MM.1S (cell line): ENCODE results near the gene TNXB.
"Not testable (repeated sequence)": the region's sequence is repeated elsewhere in the genome, so short reads cannot be mapped to it uniquely, and the experiment has no call there.

Experiments
- DNase-seq: peaks from one replicate; pipeline ENCODE4 v3.0.0-alpha.2; 2015
- H2AFZ ChIP-seq: fragments of 300-600 bp; sonication (generic); 2 replicates; pipeline ENCODE4 v1.6.0; 2016; ENCODE audit warnings: antibody characterized with exemption, low read length
- H3F3A ChIP-seq: fragments of 300-600 bp; sonication (generic); 2 replicates; pipeline ENCODE4 v1.6.1; 2016; ENCODE audit warnings: mild to moderate bottlenecking, antibody characterized with exemption, low read length, moderate library complexity, mixed read lengths; ENCODE audit not compliant: insufficient read depth
- H3K27ac ChIP-seq: fragments of 300-600 bp; sonication (generic); 2 replicates; pipeline ENCODE4 v1.5.1; 2016; ENCODE audit warnings: mild to moderate bottlenecking, low read length
- H3K27me3 ChIP-seq: fragments of 300-600 bp; sonication (generic); replicated peaks from 2 replicates; pipeline ENCODE4 v1.6.0; 2016; ENCODE audit warnings: low read length; ENCODE audit not compliant: insufficient read depth
- H3K36me3 ChIP-seq: fragments of 300-600 bp; sonication (generic); replicated peaks from 2 replicates; pipeline ENCODE4 v1.6.1; 2016; ENCODE audit warnings: mild to moderate bottlenecking, low read length, mixed read lengths; ENCODE audit not compliant: insufficient read depth
- H3K4me1 ChIP-seq: fragments of 300-600 bp; sonication (generic); 2 replicates; pipeline ENCODE4 v1.6.1; 2016; ENCODE audit warnings: low read length, mixed read lengths
- H3K4me2 ChIP-seq: fragments of 300-600 bp; sonication (generic); 2 replicates; pipeline ENCODE4 v1.6.0; 2016; ENCODE audit warnings: low read depth, low read length
- H3K4me3 ChIP-seq: fragments of 300-600 bp; sonication (generic); 2 replicates; pipeline ENCODE4 v1.5.1; 2016; ENCODE audit warnings: low read length, mixed read lengths
- H3K79me2 ChIP-seq: fragments of 300-600 bp; sonication (generic); 2 replicates; pipeline ENCODE4 v1.6.1; 2016; ENCODE audit warnings: mixed run types, low read length, mixed read lengths
- H3K9ac ChIP-seq: fragments of 300-600 bp; sonication (generic); 2 replicates; pipeline ENCODE4 v1.6.1; 2016; ENCODE audit warnings: low read length, mixed read lengths
- H3K9me2 ChIP-seq: fragments of 300-600 bp; sonication (generic); replicated peaks from 2 replicates; pipeline ENCODE4 v1.6.1; 2016; ENCODE audit warnings: mild to moderate bottlenecking, low read length, mixed read lengths; ENCODE audit not compliant: insufficient read depth
- H3K9me3 ChIP-seq: fragments of 300-600 bp; sonication (generic); replicated peaks from 2 replicates; pipeline ENCODE4 v1.6.1; 2016; ENCODE audit warnings: mild to moderate bottlenecking, low read length, mixed read lengths; ENCODE audit not compliant: insufficient read depth
- H4K20me1 ChIP-seq: fragments of 300-600 bp; sonication (generic); 2 replicates; pipeline ENCODE4 v1.6.1; 2016; ENCODE audit warnings: mild to moderate bottlenecking, low read length, moderate library complexity, mixed read lengths; ENCODE audit not compliant: insufficient read depth
- EZH2 ChIP-seq: fragments of 300-600 bp; sonication (generic); optimal IDR thresholded peaks from 2 replicates; pipeline ENCODE3; 2017; ENCODE audit warnings: low read depth, mild to moderate bottlenecking, antibody characterized with exemption, low read length, mixed read lengths
- EZH2phosphoT487 ChIP-seq: fragments of 300-600 bp; sonication (generic); IDR thresholded peaks from 2 replicates; pipeline ENCODE4 v1.6.1; 2018; ENCODE audit warnings: antibody characterized with exemption, low read length
- TF ChIP-seq, protein P1 (sequence below): fragments of 300-600 bp; sonication (generic); IDR thresholded peaks from 2 replicates; pipeline ENCODE4 v1.5.1; 2016; ENCODE audit warnings: antibody characterized with exemption, low read length, mixed read lengths

Gene TNXB

DNA sequence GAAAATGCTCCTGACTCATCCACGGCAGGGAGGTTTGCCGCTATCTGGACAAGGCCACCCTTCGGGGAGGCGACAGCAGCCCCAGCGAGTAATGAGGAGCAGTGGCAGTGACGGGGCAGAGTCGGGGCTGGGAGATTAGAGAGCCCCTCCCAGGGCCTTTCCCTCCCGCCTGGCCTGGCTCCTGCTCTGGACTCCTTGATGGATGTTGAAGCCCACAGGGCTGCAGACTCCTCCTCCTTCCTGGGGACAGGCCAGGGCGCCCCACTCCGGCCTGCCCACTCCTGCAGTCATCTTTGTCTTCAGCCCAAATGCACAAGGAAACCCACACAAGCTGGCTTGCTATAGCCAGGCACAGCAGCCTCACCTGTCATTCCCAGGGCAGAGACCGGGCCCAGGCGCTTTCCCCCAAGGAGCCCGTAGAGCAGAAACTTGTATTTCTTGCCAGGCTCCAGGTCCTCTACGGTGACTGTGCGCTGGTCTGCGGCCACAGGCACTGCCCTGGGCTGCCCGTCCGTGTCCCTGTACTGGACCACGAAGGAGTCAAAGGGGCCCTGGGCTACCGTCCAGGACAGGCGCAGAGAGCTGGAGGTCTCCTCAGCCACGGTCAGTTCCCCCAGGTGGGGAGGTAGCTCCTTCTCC lies 63.2 kb downstream of the TNXB start:
- Histone ChIP-seq H3K4me2 (no peak overlapping the region), H3K4me1 (no peaks in the 10 kb centered on the region), H3K36me3 (no peaks in the 10 kb centered on the region), H3K9me3 (no peaks in the 10 kb centered on the region), H2AFZ (no peak overlapping the region), H3K27ac (no peak overlapping the region), H3K9ac (no peak overlapping the region), H3K9me2 (no peaks in the 10 kb centered on the region), H3K27me3 (peaks cover 47% of the 10 kb centered on the region), H4K20me1 (no peaks in the 10 kb centered on the region), H3F3A (no peaks in the 10 kb centered on the region), H3K4me3 (no peak overlapping the region), H3K79me2 (no peaks in the 10 kb centered on the region)
- TF ChIP-seq EZH2phosphoT487 (no peak), EZH2 (no peak)
- TF ChIP-seq, protein P1, sequence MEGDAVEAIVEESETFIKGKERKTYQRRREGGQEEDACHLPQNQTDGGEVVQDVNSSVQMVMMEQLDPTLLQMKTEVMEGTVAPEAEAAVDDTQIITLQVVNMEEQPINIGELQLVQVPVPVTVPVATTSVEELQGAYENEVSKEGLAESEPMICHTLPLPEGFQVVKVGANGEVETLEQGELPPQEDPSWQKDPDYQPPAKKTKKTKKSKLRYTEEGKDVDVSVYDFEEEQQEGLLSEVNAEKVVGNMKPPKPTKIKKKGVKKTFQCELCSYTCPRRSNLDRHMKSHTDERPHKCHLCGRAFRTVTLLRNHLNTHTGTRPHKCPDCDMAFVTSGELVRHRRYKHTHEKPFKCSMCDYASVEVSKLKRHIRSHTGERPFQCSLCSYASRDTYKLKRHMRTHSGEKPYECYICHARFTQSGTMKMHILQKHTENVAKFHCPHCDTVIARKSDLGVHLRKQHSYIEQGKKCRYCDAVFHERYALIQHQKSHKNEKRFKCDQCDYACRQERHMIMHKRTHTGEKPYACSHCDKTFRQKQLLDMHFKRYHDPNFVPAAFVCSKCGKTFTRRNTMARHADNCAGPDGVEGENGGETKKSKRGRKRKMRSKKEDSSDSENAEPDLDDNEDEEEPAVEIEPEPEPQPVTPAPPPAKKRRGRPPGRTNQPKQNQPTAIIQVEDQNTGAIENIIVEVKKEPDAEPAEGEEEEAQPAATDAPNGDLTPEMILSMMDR, result no peak
- DNase-seq, result no peak

DNA sequence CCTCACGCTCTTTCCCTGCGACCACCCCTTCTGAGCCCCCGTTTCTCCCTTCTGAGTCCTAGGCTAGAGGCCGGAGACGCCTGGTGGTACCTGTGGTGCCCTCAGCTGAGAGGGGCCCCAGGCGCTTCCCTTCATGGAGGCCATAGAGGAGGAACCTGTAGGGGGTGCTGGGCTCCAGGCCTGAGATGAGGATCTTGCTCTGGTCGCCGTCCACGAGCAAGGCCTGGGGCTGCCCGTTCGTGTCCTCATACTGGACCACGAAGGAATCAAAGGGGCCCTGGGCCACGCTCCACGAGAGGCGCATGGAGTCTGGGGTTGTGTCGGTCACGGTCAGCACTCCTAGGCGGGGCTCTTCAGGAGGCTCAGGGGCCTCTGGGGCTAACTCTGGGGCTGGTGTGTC lies 64.2 kb downstream of the TNXB start:
- H3K4me2 ChIP-seq, H3K4me1 ChIP-seq, DNase-seq, H4K20me1 ChIP-seq, H3K9me3 ChIP-seq, H3F3A ChIP-seq, H3K36me3 ChIP-seq, H3K4me3 ChIP-seq, H3K9ac ChIP-seq, H3K9me2 ChIP-seq, H2AFZ ChIP-seq, H3K27ac ChIP-seq, H3K79me2 ChIP-seq: not testable (repeated sequence)
- peaks cover 42% of the 10 kb centered on the region for H3K27me3 ChIP-seq

DNA sequence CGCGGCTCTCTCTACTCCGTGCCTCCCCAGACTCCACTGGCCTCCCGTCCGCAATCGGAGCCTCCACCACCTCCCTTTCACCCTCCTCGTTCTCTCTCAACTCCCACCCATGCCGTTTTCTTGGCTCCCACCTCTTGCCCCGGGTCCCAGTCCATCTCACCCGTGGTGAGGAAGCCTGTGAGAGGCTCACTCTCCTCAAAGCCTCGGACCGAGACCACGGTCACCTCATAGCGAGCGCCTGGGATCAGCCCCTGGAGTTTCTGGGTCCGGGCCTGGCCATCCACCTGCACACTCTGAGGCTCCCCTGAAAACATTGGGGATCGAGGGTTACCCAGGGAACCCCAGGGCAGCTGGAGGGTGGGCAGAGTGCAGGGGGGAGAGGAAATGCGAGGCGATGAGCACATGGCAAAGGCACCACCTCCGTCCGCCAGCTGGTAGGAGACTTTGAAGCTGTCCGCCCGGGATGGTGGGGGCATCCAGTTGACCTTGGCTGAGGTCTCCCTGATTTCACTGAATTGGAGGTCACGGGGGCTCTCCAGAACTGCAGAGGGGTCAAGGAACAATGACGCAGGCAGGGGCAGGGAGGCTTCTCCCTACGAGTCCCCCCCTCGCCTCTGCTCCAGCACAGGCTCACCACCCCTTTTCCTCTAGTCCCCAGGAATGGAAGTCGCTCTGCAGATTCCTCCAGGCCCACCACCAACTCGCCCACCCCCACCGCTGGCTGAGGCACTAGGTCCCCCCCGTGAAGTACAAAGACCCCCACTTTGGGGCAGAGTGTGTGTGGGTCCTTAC lies 65.4 kb downstream of the TNXB start:
- not testable (repeated sequence) for H3K9me3 ChIP-seq, H3K9ac ChIP-seq, H3K4me3 ChIP-seq, H3F3A ChIP-seq, H3K27ac ChIP-seq, H3K79me2 ChIP-seq, H4K20me1 ChIP-seq, H3K4me2 ChIP-seq, H2AFZ ChIP-seq, H3K9me2 ChIP-seq, H3K36me3 ChIP-seq, DNase-seq, H3K4me1 ChIP-seq
- peaks cover 35% of the 10 kb centered on the region for H3K27me3 ChIP-seq

DNA sequence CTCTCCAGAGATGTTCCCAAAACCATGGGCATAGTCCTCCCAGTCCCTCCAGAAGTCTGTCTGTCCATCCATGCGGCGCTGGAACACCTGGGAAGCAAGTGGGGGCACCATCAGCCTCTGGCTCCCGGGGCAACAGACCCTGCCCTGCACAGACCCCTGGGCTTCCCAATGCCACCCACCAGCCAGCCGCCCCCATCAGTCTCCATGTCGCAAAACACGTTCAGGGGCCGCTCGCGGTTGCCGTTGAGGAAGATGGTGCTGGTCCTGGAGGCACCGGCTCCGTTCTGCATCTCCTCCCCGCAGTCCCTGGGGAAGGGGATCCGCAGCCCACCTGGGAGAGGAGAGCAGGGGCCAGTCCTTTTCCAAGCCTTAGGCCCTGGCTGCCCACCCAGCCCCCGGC lies 66.9 kb downstream of the TNXB start:
- not testable (repeated sequence) for H3K79me2 ChIP-seq, H3K4me1 ChIP-seq, H3F3A ChIP-seq, H4K20me1 ChIP-seq, H3K27ac ChIP-seq, H3K4me2 ChIP-seq, H3K9me3 ChIP-seq, H3K4me3 ChIP-seq, H3K36me3 ChIP-seq, DNase-seq, H3K9ac ChIP-seq, H2AFZ ChIP-seq, H3K9me2 ChIP-seq
- H3K27me3 ChIP-seq, result peaks cover 23% of the 10 kb centered on the region

DNA sequence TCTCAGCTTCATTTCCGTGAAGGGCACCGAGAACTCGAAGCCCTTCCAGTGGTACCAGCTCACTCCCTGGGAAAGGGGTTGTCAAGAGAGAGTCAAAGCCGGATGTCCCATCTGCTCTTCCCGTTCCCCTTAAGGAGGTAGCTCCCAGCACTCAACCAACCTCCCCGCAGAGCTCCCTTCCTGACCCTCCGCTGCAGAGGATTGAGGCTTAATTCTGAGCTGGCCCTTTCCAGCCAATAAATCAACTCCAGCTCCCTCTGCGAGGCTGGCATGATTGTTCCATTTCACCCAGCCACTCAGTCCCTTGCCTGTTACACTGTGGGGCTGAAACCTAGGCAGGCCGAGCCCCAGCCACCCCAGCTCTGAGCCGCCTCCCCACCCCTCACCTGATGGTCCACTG lies 67.8 kb downstream of the TNXB start:
- H3K9me2 ChIP-seq, DNase-seq, H3K79me2 ChIP-seq, H3K27ac ChIP-seq, H3K4me1 ChIP-seq, H3F3A ChIP-seq, H3K36me3 ChIP-seq, H3K4me2 ChIP-seq, H3K9me3 ChIP-seq, H4K20me1 ChIP-seq, H3K9ac ChIP-seq, H2AFZ ChIP-seq, H3K4me3 ChIP-seq: not testable (repeated sequence)
- H3K27me3 ChIP-seq, result peaks cover 14% of the 10 kb centered on the region

DNA sequence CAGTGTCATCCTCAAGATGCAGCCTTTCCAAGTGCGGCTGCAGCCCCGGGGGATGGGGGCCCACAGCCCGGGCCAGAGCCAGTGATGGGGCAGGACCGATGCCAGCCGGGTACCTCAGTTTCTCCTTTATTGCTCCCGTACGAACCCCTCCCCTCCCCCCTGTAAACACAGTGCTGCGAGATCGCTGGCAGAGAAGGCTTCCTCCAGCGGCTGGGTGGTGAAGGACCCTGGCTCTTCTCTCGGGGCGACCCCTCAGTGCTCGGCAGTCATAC lies 68.2 kb downstream of the TNXB start:
- not testable (repeated sequence) for H3K36me3 ChIP-seq, H3F3A ChIP-seq, H3K4me3 ChIP-seq, H3K27me3 ChIP-seq, H3K4me2 ChIP-seq, DNase-seq, H3K27ac ChIP-seq, H3K4me1 ChIP-seq, H3K9me3 ChIP-seq, H3K9me2 ChIP-seq, H4K20me1 ChIP-seq, H3K9ac ChIP-seq, H3K79me2 ChIP-seq, H2AFZ ChIP-seq

DNA sequence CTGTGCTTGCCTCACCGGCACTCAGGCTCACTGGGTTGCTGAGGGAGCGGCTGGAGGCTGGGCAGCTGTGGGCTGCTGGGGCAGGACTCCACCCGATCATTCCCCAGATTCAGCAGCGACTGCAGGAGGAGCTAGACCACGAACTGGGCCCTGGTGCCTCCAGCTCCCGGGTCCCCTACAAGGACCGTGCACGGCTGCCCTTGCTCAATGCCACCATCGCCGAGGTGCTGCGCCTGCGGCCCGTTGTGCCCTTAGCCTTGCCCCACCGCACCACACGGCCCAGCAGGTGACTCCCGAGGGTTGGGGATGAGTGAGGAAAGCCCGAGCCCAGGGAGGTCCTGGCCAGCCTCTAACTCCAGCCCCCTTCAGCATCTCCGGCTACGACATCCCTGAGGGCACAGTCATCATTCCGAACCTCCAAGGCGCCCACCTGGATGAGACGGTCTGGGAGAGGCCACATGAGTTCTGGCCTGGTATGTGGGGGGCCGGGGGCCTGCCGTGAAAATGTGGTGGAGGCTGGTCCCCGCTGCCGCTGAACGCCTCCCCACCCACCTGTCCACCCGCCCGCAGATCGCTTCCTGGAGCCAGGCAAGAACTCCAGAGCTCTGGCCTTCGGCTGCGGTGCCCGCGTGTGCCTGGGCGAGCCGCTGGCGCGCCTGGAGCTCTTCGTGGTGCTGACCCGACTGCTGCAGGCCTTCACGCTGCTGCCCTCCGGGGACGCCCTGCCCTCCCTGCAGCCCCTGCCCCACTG lies 68.7 kb downstream of the TNXB start:
- H3K79me2 ChIP-seq, H3K36me3 ChIP-seq, H3K9me2 ChIP-seq, H3F3A ChIP-seq, DNase-seq, H3K9ac ChIP-seq, H3K9me3 ChIP-seq, H2AFZ ChIP-seq, H3K4me1 ChIP-seq, H3K4me2 ChIP-seq, H3K4me3 ChIP-seq, H3K27ac ChIP-seq, H4K20me1 ChIP-seq, H3K27me3 ChIP-seq: not testable (repeated sequence)
